HCEC 1CT (cell line): ENCODE results near the gene MFNG.
"Not testable (repeated sequence)": the region's sequence is repeated elsewhere in the genome, so short reads cannot be mapped to it uniquely, and the experiment has no call there.

Experiments used
- DNase-seq: peaks from one replicate; pipeline ENCODE4 v3.0.0-alpha.2; 2017

Gene MFNG

DNA sequence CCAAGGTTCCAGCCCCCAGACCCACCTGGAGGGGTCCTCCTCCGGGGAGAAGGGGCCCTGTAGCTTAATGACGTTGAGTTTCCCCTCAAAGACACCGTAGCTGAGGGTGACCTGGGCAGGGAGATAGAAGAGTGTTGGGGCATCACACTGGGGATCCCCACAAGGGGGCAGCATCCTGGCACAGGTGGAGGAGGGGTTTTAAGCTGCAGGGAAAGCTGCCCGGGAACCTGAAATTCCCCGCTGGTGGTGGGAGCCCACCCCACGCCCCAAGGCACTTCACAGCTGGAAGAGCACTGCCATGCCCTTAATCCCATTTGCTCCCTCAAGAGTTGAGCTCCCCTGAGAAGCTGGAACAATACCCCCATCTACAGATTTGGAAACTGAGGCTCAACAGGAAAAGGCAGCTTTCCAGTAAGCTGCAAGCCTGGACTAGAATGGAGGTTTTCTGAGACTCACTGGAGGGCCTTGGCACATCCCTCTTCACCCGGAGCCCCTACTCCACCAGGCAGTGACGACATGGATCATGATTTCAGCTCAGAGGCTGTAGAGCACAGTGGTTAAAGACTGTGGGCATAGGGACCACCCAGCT, 13.7 kb downstream of the MFNG start:
- DNase-seq, result peak; percentile 23

DNA sequence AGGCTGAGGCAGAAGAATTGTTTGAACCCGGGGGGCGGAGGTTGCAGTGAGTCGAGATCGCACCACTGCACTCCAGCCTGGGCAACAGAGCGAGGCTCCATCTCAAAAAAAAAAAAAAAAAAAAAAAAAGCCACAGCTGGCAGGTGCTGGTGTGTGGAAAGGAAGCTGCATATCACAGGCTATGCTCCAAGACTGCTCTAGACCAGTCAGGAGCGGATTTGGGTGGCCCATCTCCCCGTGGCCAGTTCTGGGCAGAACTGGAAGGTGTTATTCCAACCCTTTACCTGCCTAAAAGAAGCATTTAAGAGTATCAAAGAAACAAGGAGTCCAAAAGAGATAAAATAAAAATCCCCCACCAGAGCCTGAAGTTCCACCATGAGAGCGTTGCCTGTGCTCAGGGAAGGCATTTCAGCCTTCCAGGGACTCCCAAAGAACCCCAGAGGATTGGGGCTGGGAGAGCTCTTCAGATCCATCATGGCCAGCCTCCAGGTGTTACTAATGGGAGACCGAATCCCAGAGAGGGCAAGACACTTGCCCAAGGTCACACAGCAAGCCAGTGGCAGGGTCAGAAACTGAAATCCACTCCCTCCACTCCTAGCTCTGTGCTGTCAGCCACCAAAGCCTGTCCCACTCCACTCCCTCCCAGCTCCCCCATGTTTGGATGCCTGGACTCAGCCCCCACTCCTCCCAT, 14.3 kb downstream of the MFNG start:
- DNase-seq, result no peak

DNA sequence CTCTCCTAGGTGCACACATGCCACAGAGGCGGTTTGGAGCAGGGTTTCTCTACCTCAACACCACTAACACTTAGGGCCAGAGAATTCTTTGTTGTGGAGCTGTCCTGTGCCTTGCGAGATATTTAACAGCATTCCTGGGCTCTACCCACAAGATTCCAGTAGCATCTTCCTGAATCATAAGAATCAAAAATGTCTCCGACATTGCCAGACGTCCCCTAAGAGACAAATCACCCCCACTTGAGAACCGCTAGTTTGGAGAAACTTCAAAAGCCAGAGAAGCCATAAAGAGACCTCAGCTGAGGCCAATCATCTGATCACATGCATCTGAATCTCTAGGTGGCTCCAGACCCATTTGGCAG, 16.1 kb downstream of the MFNG start:
- DNase-seq, result no peak

DNA sequence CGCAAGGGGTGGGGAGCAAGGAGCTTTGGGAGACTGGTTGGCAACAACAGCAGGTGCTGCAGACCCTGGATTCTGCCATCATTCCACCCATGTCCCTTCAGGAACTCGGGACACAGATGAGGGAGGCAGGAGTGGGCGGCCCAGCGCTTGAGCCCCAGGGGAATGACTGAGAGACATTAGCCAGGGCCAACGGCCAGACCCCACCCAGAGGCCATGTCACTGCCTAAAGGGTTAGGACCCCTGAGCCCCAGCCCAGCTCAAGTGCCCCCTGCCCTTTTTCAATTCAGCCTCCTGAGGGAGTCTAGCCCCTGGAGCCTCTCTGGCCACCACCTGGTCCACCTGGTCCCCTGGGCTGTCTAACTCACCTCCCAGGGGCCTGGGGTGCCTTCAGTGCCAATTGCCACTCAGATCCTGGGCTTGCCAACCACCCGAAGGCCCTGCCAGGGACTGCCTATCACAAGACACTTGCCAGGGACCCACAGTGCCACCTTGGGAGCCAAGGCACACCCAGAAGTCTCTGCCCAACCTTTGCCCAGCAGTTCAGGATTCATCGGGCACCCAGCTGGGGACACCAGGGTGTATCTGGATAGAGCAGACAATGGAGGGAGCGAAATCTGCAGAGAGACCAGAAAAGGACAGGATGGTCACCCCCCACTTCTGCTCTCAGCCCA, 16.6 kb downstream of the MFNG start:
- no peak for DNase-seq

DNA sequence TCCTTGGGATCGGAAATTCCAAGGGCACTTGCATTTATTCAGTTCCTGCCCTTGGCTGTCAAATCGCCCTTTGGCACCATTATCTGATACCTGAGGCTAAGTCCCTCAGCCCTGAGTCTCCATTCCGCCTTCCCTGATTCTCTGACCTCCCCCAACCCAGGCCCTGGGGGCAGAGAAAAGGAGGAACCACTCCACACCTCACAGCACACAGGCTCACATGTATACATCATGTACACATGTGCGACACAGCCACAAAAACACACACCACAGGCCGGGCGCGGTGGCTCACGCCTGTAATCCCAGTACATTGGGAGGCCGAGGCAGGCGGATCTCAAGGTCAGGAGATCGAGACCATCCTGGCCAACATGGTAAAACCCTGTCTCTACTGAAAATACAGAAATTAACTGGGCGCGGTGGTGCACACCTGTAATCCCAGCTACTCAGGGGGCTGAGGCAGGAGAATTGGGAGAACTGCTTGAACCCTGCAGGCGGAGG, 17.9 kb downstream of the MFNG start:
- DNase-seq, result not testable (repeated sequence)

DNA sequence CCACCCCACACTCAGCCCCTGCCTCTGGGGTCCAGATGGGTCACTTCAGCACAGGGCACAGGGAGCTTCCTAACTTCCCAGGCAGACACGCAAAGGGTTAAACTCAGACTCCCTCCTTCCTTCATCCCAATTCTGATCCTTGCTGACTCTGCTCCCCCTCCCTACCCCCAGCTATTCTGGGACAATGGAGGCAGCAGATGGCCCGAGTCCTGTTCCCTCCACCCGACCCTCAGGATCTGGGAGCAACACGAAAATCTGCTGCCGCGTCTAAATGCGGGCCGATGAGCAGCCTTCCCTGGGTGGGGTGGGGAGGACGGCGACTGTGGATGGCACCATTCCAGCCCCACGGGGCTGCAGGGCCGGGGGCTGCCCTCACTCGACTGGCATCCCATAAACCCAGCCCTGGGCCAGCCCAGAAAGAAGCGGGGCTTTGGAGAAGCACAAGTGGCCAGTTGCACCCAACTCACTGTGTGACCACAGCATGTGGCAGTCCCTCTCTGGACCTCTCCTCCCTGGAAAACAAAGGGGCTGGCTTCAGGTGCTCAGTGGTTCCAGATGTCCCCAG, 18.7 kb downstream of the MFNG start:
- DNase-seq, result no peak

DNA sequence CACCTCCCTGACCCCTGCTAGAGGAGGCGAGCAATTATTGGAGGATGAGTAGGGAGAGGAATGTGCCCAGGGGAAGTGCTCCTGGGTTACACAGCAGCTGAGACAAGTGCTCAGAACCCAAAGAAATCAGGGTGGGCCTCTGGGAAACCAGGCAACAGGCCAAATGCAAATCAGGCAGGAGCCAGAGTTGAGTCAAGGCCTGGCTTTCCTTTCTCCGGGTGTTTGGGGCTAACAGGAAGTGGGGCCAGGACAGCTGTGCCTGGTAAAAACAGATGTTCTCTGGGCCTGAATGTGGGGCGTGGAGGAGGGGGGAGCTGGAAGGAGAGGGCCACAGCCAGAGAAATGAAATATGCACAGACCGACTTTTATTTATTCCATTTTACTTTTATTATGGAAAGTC, 22.0 kb downstream of the MFNG start:
- peak; percentile 46 for DNase-seq

DNA sequence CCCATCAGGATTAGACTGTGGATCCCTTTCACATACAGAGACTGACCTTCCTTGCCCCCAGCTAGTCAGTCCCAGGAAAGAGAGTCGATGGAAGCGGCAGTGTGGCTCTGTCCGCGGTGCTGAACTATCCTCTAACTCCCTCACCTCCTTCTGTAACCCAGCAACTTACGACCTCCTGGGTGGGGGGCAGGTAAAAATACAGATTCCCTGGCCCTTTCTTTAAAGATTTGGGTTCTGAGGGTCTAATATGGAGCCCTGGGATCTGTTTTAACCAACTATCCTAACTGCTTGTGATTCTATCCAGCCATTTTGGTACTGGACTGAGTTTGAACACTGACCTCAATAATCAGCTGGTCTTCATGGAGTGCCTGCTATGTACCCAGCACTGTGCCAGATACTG, 23.2 kb downstream of the MFNG start:
- DNase-seq, result no peak

DNA sequence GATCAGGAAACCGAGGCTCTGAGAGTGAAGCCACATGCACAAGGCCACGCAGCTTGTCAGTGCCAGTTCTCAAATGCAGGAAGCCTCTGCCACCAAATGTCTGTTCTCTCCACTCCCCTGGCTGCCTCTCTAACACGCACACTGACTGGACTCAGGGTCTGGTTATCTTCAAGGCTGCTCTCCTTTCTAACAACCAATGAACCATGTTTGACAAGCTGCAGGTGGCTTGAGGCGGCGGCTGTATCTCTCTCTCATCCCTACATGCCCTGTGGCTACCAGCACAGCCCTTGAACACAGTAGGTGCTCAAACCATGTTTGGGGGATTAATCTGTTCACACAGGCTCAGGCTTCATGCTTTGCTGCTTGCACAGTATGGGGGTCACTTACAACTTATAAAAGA, 23.7 kb downstream of the MFNG start:
- DNase-seq, result no peak

DNA sequence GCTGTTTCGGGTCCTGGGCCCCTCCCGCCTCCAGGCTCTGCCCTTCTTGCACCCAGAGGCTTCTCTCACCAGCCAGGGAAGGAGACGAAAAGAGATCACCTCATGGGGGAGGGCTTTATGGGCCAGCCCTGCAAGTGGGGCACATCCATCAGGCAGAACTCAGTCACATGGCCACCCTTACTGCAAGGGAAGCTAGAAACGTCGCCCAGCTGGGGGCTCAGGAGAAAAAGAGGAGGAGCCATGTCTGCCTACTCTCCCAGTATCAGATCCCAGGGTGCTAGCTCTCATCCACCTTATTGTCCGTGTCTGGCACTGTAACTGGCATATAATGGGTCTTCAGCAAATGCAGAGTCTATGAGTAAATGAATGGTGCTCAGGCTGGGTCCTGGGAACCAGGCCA, 24.2 kb downstream of the MFNG start:
- no peak for DNase-seq

DNA sequence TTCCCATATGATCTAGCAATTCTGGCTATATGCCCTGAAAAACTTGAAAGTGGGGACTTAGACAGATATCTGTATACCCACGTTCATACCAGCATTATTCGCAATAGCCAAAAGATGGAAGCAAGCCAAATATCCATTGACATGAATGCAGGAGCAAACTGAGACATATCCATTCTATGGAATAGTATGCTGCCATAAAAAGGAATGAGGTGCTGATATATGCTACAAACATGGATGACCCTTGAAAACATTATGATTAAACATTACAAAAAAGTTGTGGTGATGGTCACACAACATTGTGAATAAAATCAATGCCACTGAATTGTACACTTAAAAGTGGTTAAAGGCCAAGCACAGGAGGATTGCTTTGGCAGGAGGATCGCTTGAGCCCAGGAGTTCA, 25.5 kb downstream of the MFNG start:
- DNase-seq, result no peak

DNA sequence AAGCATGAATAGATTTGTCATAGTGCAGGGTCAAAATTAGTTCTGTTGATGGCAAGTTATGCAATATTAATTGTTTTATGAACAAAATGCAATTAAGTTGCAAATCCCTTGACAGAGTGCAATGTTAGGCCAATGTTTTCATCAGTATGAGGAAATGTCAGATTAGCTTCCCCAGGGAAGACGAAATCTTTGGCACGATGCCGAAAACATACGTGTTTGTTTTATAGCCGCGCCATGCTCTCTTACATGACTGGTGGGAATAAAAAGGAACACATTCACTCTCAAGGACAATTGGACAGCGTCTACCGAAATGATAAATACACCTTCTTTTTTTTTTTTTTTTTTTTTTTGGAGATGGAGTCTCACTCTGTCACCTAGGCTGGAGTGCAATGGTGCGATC, 27.0 kb downstream of the MFNG start:
- no peak for DNase-seq

DNA sequence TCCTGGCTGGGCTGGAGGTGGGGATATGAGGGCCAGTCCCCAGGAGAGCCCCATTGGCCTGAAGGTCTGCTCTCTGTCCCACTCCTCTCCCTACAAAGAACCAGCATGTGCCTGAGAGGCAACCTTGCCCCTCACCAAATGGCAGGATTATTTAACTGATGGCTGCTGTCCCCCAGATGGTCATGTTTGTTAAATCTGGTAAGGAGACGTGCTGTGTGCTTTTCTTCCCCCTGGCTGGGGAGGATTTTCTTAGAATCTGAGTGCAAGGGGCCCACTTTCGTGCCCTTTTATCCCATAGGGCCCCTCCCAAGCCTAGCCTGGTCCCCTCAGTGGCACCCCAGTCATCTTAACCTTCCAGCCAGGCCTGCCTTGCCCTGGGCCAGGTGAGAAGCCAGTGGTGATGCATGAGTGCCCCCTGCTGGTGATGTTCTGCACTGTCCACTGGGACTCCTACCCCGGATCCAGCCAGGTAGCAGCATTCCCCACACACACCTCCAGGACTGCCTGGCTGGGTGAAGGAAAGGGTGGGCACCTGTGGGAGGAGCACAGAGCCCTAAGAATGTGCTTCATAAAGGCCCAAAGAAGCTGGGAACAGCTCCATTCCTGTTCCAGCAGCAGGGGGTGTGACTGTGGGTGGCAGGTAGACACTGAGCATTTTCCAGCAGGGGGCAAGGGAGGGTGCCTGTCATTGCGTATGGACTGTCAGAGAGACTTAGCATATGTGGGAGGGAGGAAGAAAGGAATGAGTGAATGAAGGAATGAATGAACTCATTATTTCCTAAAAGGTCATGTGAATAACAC, 28.9 kb downstream of the MFNG start:
- no peak for DNase-seq

DNA sequence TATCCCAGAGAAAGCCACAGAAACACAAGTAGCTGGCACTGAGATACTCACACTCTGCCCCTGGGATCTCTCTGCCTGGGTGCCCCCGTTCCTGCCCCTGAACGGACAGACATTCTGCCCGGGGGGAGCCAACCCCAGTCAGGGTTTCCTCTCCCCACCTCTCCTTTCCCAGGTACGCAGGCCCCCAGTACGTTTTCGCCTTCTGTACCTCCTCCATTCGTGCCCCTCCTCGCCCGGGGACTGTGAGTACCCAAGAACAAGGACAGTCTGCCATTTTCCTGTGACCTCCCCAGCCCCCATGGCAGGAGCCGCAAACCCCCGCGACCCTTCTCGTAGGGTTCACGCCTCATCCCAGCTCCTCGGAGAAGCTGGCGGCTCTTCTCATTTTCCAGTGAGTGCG, 29.8 kb downstream of the MFNG start:
- no peak for DNase-seq

DNA sequence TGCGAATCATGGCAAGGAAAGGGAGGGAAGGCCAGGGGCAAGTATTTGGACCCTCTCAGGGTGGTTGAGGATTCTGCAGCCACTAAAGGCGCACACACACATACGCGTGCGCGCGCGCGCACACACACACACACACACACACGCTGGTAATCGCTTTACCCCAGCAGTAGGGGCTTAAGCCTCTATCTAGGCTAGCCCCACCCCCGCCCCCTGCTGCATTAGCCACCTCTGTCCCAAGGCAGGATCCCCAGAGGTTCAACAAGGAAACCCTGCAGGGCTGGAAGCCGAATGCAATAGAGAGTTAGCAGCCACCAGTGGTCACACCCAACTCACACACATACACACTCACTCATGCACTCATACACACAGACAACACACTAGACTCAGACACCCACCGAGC, 30.3 kb downstream of the MFNG start:
- no peak for DNase-seq

DNA sequence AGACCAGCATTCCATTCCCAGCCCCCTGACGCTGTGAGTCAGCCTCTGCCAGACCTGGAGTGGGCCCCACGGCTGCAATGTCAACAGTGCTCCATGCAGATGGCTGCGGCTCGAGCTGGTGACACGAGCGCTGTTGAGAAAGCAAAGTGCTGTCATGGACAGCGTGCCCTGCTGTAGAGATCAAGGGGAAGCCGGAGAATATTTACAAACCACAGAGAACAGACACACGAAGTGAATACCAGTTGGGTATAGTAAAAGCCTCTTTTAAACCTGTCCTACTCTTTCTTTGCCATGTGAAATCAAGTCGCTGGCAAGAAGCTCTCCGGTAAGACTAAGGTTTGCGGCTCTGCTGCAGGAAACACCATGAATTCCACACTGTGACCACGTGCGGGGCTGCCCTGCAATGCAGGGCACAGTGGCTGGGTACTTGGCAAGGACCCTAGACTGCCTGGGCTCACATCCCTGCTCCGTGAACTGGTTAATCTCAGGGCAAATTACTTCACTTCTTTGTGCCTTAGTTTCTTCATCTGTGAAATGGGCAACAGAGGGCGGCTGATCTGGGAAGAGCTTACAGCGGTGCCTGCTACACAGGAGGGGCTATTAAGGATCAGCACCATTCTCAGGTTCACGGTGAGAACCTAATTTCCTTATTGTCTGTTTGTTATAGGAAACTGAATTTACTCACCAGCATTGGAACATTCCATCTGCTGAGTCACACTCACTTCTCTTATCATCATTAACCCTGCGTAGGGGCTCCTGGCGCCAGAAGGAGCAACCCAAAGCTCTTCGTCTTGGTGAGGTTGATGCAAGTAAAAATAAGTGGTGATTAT, 31.1 kb downstream of the MFNG start:
- peak; percentile 79 for DNase-seq

DNA sequence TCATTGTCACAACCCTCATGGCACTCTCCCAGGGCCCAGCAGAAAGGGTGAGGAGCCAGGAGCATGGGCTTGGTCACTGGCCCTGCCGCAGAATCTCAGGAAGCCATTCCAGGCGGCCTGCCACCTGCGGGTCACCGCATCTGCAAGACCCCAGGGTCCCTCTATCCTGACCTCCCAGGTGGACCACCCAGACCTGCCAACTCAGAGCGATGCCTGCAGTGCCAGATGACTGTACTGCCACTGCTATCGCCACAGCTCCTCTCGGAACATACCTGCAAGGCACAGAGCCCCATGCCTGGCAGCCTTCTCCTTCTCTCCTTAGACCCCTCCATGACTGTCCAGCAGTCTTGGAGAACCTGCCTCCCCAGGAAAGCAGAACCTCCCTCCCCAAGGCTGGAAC, 32.5 kb downstream of the MFNG start:
- DNase-seq, result no peak

DNA sequence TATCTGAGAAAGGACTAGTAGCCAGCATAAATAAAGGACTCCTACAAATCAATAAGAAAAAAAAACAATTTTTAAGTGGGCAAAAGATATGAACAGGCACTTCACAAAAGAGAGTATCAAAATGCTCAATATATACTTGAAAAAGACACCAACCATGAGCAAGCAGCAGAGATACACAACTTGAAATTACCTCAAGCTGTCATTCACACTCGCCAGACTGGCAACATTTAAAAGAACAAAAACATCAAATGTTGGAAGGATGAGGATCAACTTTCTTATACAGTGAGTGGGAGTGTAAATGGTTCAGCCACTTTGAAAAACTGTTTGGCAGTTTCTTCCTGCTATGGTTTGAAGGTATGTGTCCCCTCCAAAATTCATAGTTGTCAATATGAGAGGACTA, 35.0 kb downstream of the MFNG start:
- DNase-seq, result no peak

DNA sequence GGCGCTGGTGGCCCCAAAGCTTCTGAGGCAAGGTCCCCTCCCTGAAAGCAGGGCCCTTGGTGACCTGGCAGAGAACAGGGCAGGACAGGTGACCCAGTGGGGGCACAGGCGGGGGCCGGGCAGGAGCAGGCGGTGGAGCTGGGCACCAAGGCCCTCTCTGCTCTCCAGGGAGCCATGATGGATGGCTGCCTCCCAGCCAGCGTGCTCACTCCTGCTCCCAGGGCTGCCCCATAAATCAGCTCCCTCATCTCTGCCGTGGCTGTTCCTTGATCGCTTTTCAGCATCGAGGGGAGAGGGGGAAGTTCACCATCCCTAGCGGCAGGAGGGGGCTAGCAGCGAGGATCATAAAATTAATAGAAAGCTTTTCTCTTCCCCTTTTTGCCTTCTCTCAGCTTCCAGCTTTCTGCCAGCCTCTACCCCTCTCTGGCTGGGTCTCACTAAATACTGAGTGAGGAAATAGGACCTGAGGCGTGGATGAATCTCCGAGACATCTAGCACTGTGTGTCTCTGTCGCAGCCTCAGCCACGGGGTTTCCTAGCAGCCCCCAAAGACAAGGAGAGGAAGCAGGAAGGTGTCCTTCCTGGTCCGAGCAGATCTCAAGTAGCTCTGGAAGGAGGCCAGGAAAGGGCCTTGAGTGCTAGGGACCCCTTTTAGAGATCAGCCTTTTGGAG, 36.7 kb downstream of the MFNG start:
- no peak for DNase-seq

DNA sequence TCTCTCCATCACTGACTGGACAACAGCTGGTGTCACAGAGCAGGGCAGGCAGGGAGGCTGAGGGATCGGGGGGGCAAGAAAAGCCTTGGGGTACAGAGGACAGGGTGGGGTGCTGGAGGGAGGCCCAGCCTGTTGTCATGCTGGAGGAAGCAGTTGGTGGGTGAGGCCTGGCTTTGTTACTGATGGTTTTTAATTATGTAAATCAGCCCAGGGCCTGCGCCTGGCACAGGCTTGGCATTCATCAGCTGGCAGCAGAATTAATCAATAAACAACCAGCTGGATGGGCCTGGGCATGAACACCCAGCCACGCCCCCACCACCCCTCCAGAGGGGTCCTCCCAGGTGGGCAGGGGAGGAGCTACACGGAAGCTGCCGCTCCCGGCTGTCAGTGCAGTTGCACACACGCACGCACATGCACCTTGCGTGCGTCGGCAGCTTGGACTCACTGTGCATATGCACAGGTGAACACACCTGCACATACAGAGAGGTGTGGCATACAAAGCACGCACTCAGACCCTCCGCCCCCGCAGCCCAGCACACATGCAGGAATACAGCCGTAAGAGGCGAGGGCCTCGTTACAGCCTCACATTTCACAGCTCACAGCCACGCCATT, 37.6 kb downstream of the MFNG start:
- no peak for DNase-seq

DNA sequence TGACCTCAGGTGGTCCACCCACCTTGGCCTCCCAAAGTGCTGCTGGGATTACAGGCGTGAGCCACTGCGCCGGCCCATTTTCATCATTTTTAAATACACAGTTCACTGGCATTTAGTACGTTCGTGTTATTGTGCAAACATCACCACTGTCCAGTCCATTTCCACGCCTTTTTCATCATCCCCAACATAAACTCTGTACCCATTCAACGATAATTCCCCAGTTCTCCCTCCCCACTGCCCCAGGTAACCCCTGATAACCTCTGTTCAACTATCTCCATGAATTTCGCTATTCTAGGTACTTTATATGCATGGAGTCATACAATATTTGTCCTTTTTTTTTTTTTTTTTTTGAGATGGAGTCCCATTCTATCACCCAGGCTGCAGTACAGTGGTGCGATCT, 40.7 kb downstream of the MFNG start:
- DNase-seq, result no peak
